Measurements from ENCODE around the gene GPR55. TPM values are rescaled to one million over a fixed set of nuclear protein-coding genes. Genes with fewer than 3 reads are reported as not detected.
"Not testable (repeated sequence)": the region's sequence is repeated elsewhere in the genome, so short reads cannot be mapped to it uniquely, and the experiment has no call there.

The GPR55 gene
- total RNA-seq, 4 donors from 2014 or later: 0.72 to 1.2 TPM; not detected in 2

GRCh38 chr2:230938516-230939065, 13.5 kb upstream of the GPR55 start:
- no peaks in the 10 kb centered on the region for H3K9me3 ChIP-seq
- H3K36me3 ChIP-seq: no peaks in the 10 kb centered on the region
- peaks cover under 1% of the 10 kb centered on the region for H3K4me1 ChIP-seq
- H3K27ac ChIP-seq: no peak overlapping the region
- peaks cover 9% of the 10 kb centered on the region for H3K27me3 ChIP-seq
- 89% methylated on average over 12 of the region's 12 CpGs for WGBS
- no peak for TF ChIP-seq POLR2A (IDR thresholded peaks at IDR 0.05)
- TF ChIP-seq CTCF (IDR thresholded peaks at IDR 0.05): no peak
- TF ChIP-seq EP300 (IDR thresholded peaks at IDR 0.05): no peak
- no peak for TF ChIP-seq POLR2AphosphoS5 (IDR thresholded peaks at IDR 0.05)
- no peak overlapping the region for H3K4me3 ChIP-seq
- no peak for DNase-seq (ENCODE audit: low spot score in 2 of 2)

GRCh38 chr2:230938098-230938497, 13.1 kb upstream of the GPR55 start:
- no peak overlapping the region for H3K4me3 ChIP-seq
- peaks cover 3% of the 10 kb centered on the region for H3K4me1 ChIP-seq
- no peak overlapping the region for H3K27ac ChIP-seq
- 71% methylated on average over 3 of the region's 3 CpGs for WGBS
- no peaks in the 10 kb centered on the region for H3K36me3 ChIP-seq
- DNase-seq (ENCODE audit: low spot score in 2 of 2): no peak
- no peaks in the 10 kb centered on the region for H3K9me3 ChIP-seq
- TF ChIP-seq CTCF (IDR thresholded peaks at IDR 0.05) (no peak), POLR2AphosphoS5 (IDR thresholded peaks at IDR 0.05) (no peak)
- H3K27me3 ChIP-seq: peaks cover 9% of the 10 kb centered on the region

- Histone ChIP-seq H3K4me3 (no peak overlapping the region), H3K27ac (no peak overlapping the region), H3K9me3 (no peaks in the 10 kb centered on the region), H3K27me3 (peaks cover 9% of the 10 kb centered on the region), H3K36me3 (no peaks in the 10 kb centered on the region), H3K4me1 (peaks cover 7% of the 10 kb centered on the region)
- no peak for DNase-seq (ENCODE audit: low spot score in 2 of 2)
- TF ChIP-seq POLR2AphosphoS5 (IDR thresholded peaks at IDR 0.05): no peak
- no peak for TF ChIP-seq EP300 (IDR thresholded peaks at IDR 0.05)
- TF ChIP-seq POLR2A (IDR thresholded peaks at IDR 0.05): no peak
- no peak for TF ChIP-seq CTCF (IDR thresholded peaks at IDR 0.05)
- 83% methylated on average over 4 of the region's 4 CpGs for WGBS
Observed at GRCh38 chr2:230937362-230937761, 12.3 kb upstream of the GPR55 start.

GRCh38 chr2:230936243-230936642, 11.2 kb upstream of the GPR55 start:
- H3K36me3 ChIP-seq; H3K27ac ChIP-seq; H3K9me3 ChIP-seq; DNase-seq (ENCODE audit: low spot score in 2 of 2); H3K4me1 ChIP-seq; H3K27me3 ChIP-seq; H3K4me3 ChIP-seq: not testable (repeated sequence)
- WGBS: 72% methylated on average over 6 of the region's 6 CpGs

- TF ChIP-seq CTCF (IDR thresholded peaks at IDR 0.05): no peak
- TF ChIP-seq EP300 (IDR thresholded peaks at IDR 0.05): no peak
- no peak for TF ChIP-seq POLR2A (IDR thresholded peaks at IDR 0.05)
- no peak for TF ChIP-seq POLR2AphosphoS5 (IDR thresholded peaks at IDR 0.05)
- H3K27ac ChIP-seq: no peak overlapping the region
- DNase-seq (ENCODE audit: low spot score in 2 of 2): no peak
- peaks cover 9% of the 10 kb centered on the region for H3K27me3 ChIP-seq
- H3K36me3 ChIP-seq: no peaks in the 10 kb centered on the region
- H3K4me1 ChIP-seq: peaks cover 7% of the 10 kb centered on the region
- WGBS: no CpG with 5 or more reads among the region's 9 CpGs
- no peaks in the 10 kb centered on the region for H3K9me3 ChIP-seq
- no peak overlapping the region for H3K4me3 ChIP-seq
Observed at GRCh38 chr2:230935130-230935430, 10.0 kb upstream of the GPR55 start.
